Sigmoid colon (tissue), 4 donors: Measurements from ENCODE around the gene TBRG1.

ENCODE experiments used
- EP300 ChIP-seq, 4 donors: sonication (generic); formaldehyde crosslinking; IDR thresholded peaks; one replicate each; pipeline ENCODE4 v1.6.1; 2017; ENCODE audit warnings: antibody characterized with exemption in 4 of 4
- POLR2A ChIP-seq, 2 donors: fragments of 450-650 bp; IDR thresholded peaks; one replicate each; pipeline ENCODE4 v1.6.1; 2016; ENCODE audit warnings: antibody characterized with exemption in 2 of 2, mild to moderate bottlenecking in 2 of 2, moderate library complexity in 2 of 2
- POLR2AphosphoS5 ChIP-seq, 4 donors: sonication (generic); formaldehyde crosslinking; IDR thresholded peaks; one replicate each; pipeline ENCODE4 v1.6.1; 2017; ENCODE audit warnings: antibody characterized with exemption in 4 of 4
- TF ChIP-seq, protein P1 (sequence below), 4 experiments: fragments of 450-650 bp in 3 of 4; fragments of 200-600 bp in 1 of 4; IDR thresholded peaks; one replicate each; pipeline ENCODE4 v1.5.1; 2016 to 2019; ENCODE audit warnings: antibody characterized with exemption in 4 of 4, mild to moderate bottlenecking in 3 of 4, moderate library complexity in 2 of 4

DNA sequence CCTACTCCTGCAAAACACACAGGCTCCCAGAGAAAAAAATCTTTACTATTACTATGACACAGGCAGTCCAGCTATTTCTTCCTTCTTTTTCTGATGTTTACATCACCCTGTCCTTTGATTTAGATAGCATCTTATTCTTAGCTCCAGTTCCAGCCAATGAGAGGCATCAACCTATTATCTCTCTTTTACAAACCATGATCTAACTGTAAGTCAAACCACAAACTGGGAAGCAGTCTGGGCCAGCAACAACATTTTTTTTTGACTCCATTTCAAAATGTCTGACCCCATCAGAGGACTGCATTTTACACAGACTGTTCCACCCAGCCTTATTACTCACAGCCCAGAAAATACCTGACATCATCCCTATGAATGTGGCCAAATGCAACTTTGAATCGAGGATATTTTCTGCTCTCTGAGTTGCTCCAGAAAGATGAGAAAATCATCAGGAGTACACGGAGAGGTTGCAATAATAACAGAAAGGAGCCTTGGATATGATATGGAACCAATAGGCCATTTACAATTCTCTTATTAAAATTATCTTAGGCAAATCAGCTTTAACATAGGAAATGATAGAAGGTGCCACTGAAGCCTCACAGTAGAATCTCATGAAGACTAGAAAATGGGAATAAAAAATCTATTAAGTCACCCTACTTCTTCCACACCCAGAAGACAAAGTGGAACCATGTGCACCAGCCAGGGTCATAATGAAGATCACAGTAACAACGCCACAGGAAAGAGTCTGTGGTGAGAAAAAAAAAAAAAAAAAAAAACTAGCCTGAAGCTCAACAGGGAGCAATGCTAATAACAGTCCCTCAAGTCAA is 21.2 kb downstream of the TBRG1 start:
- TF ChIP-seq POLR2A (IDR thresholded peaks at IDR 0.05) (no peak), EP300 (IDR thresholded peaks at IDR 0.05) (no peak), POLR2AphosphoS5 (IDR thresholded peaks at IDR 0.05) (no peak)
- TF ChIP-seq, protein P1, sequence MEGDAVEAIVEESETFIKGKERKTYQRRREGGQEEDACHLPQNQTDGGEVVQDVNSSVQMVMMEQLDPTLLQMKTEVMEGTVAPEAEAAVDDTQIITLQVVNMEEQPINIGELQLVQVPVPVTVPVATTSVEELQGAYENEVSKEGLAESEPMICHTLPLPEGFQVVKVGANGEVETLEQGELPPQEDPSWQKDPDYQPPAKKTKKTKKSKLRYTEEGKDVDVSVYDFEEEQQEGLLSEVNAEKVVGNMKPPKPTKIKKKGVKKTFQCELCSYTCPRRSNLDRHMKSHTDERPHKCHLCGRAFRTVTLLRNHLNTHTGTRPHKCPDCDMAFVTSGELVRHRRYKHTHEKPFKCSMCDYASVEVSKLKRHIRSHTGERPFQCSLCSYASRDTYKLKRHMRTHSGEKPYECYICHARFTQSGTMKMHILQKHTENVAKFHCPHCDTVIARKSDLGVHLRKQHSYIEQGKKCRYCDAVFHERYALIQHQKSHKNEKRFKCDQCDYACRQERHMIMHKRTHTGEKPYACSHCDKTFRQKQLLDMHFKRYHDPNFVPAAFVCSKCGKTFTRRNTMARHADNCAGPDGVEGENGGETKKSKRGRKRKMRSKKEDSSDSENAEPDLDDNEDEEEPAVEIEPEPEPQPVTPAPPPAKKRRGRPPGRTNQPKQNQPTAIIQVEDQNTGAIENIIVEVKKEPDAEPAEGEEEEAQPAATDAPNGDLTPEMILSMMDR (IDR thresholded peaks at IDR 0.05): no peak
